DMS153 (cell line): ENCODE results near the gene NMUR2.
A peak's percentile ranks its signal among the peaks of the same experiment; 100 is the strongest.

Experiments
- DNase-seq: peaks from one replicate; lab custom pipeline; 2025; lab: John Stamatoyannopoulos, UW

The NMUR2 gene, protein sequence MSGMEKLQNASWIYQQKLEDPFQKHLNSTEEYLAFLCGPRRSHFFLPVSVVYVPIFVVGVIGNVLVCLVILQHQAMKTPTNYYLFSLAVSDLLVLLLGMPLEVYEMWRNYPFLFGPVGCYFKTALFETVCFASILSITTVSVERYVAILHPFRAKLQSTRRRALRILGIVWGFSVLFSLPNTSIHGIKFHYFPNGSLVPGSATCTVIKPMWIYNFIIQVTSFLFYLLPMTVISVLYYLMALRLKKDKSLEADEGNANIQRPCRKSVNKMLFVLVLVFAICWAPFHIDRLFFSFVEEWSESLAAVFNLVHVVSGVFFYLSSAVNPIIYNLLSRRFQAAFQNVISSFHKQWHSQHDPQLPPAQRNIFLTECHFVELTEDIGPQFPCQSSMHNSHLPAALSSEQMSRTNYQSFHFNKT

DNA sequence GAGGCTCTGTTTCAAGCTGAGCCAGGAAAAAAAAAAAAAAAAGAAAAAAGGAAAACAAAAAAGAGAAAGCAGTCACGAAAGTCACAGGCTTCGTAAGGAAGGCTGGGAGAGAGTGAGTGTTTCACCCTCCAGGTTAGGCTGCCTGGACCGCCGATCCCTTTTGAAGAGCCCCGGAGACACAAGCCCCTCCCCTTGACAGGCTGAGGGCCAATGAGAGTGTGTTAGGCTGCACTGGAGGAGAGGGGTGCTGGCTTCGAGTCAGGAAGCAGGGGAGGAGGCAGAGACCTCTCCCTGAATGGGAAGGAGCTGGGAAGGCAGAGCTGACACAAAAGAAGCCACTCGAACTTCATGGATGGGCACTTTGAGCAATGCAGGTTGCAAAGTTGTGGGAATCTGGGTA is at the start of gene NMUR2:
TSS of gene NMUR2 (minus strand) at position 135 of the 400 bp plus-strand sequence. CDS start 166 bp downstream, outside the sequence.
- DNase-seq: peak; percentile 28

DNA sequence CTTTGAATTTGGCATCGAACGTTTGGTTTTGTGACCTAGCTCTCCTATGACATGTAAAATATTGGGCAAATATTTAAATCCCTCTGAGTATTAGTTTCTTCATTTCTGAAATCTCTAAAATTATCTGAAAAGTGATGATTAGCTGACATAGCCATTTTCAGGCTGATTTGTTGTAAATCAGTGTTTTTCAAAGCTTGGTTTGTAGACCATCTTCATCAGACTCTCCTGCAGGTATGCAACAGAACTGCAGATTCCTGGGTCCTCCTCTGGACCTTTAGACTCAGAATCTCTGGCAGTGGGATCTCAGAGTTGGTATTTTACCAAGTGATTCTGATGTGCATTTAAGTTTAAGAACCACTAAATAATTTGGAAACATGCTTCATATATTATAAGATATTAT is 38.9 kb upstream of the NMUR2 start:
- no peak for DNase-seq

DNA sequence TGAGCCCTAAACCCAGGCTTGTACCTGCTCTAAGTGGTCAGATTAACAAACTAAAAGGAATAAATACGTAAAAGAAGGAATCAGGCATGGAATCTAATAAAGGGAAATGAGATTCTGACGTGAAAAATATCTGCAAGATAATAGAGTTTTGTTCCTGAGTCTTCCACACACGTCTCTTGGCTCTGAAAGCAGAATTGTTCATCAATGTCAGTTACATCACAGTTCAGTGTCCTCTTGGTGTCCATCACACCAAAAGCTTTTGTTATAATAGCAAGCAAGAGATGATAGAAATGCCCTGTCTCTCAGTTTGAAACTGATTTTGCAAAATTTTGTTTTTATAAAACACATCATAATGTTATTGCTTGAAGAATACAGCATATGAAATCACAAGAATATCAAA is 34.7 kb upstream of the NMUR2 start:
- no peak for DNase-seq

DNA sequence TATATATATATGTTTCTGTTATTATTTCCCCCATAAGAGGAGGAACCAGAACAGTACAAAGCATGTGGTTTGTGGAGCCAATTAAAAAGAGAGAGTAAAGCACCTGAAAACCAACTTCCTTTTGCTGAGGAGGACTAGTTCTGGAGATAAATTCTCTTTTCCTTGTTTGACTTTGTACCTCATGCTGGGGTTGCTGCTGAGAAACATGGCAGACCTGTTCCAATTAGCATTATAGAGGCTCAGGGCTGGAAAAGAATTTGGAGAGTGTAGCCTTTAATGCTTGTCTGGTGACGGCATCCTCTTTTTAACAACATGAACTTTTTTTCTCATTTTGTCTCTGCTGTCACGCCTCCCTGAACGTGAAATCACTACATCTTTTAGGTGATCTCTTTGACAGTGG is 32.8 kb upstream of the NMUR2 start:
- no peak for DNase-seq

DNA sequence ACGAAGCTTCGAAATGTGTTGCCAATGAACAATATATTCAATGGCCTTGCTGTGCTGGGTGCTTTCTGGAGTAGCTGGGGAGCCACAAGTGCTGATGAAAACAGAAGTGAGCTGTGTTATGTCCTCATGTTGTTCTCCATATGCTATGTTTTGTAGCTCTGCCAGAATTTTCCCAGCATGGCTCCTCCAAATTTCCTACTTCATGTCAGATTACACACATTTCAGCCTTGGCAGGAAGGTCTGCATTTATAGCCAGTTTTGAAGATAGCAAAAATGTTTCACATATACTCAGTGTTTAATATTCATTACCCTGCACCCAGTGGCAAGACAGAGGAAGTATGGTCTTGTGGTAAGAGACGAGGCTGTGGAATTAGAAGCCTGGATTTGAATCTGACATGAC is 22.6 kb upstream of the NMUR2 start:
- no peak for DNase-seq

DNA sequence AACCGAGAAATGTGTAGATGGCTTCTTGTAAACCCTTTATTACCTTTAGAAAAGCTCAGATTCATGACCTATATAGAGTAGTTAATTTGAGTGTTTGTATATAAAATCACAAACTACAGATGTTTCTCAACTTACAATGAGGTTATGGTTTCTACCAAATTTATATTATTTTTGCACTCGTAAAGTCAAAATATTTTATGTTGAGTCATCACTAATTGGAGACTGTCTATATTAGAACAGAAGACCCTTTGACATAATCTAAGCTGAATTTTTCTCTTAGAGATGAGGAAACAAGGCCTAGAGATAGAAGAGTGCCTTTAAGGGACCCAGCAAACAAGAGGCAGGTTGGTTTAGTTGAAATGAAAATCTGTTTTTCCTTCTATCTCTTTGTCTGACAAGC is 20.0 kb upstream of the NMUR2 start:
- no peak for DNase-seq

DNA sequence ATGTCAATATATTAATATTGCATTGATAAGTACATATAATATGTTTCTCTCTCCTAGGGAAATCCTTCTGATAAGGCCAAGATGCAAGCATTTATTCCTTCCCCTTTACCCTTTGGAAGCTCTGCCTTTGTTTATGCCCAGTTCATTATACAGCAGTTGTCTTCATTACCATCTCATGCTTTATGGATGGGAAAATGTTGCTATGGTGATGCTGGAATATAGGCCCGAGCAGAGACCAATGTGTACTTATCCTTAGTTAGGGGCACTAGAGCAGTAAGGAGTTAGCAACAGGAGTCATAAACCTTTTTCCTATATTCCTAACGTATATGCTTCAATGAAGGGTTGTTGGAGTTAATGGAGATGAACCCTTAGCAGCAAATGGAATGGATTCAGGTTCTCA is 19.4 kb upstream of the NMUR2 start:
- no peak for DNase-seq

DNA sequence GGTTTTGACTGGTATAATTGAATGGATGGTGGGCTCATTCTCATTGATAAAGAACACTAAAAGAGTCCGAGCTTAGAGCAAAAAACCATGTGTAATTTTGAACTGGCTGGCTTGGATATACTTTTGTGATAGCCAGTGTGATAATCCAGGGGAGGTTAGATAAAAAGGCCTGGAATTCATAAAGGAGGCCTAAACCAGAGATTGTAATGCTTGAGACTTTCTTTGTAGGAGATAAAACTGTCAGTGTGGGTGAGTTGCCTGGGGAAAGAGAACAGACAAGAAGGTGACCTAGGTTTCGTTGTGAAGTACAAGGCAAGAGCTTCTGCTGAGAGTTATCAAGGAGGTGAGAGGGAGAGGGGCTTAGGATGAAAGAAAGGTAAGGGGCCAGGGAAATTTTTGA is 17.0 kb upstream of the NMUR2 start:
- no peak for DNase-seq

DNA sequence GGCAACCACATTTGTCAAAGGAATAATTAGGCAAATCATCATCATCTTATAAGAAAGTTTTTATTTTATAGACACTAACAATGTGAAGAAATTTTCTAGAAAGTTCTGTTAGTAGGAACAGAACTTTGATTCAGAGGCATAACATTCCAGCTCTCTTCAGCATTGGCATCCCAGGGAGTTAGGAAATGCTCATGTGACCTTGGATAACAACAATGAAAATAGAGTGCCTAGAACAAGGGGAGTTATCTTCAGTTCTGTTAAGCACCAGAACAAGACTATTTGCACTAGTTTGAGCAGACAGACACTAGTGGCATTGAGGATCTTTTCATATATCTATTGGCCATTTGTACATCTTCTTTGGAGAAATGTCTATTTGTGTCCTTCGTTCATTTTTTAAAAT is 7.0 kb upstream of the NMUR2 start:
- DNase-seq: no peak

DNA sequence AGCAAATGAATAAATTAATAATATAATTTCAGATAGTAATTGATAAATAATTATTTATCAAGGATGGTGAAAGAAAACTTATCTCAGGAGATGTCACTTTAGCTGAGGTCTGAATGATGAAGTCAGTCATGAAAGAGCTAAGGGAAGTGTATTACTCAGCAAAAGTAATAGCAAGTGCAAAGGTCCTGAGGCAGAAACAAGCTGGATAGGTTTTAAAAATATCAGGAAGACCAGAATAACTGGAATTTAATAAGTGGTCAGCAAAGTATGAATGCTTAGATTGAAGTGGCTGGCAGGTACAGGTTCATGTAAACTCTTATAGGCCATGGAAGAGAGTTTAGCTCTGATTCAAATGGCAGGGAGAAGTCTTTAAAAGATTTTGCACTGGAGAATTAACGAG is 1.0 kb upstream of the NMUR2 start:
- no peak for DNase-seq

DNA sequence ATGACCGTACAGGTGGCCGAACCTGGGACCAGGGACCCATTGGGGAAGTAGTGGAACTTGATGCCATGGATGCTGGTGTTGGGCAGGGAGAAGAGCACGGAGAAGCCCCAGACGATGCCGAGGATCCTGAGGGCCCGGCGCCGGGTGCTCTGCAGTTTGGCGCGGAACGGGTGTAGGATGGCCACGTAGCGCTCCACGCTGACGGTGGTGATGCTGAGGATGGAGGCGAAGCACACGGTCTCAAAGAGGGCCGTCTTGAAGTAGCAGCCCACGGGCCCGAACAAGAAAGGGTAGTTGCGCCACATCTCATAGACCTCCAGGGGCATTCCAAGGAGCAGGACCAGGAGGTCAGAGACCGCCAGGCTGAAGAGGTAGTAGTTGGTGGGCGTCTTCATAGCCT is 585 bp downstream of the NMUR2 start:
- no peak for DNase-seq

DNA sequence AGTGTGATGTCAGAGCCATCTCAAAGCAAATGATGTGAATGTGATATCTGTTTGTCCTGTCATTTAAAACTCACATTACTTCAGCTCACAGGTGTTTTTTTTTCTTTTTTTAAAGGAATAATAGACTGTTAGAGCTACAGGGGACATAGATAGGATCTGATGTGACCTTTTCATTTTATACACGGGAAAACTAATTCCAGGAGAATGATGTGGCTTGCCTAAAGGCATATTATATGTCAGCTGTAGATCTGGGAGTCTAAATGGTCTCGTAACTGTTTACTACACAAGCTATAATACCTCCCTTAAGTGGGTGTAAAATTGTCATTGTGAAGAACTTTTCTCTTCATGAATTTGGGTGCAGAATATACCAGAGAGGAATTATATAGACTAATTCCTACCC is 2.0 kb downstream of the NMUR2 start:
- DNase-seq: no peak

DNA sequence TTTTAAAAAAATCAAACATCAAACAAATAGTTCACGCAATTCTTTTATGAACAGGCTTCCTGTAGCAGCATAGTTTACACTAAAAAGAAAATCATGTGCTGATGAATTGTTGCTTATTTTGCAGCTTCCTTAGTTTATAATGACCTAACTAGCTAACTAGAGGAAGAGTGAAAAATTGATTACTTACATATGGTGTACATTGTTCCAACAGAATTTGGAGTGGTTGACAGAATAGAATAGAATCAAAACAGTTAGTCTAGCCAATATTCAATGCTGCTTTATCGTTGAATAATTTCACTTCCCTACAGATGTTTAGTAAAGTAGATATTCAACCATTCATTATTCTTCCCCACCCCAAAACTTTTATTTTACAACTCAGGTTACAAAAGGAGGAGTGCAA is 4.2 kb downstream of the NMUR2 start:
- DNase-seq: no peak

DNA sequence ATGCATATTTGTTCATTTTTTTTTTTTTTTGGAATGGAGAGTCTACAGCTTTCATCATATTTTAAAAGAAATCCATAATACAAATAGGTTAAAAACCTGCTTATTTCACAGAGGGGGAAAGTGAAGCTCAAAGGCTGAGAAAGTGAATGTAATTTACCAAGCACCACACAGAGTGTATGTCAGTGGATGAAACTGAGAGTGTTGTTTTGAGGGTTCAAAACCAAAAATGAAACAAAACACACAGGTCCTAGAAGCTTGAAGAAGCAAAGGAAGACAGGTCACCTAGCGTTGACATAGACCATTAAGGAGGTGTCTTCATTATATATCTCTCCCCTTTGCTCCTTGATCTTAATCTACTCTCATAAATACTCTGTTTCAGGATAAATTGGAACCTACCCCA is 7.5 kb downstream of the NMUR2 start:
- no peak for DNase-seq

DNA sequence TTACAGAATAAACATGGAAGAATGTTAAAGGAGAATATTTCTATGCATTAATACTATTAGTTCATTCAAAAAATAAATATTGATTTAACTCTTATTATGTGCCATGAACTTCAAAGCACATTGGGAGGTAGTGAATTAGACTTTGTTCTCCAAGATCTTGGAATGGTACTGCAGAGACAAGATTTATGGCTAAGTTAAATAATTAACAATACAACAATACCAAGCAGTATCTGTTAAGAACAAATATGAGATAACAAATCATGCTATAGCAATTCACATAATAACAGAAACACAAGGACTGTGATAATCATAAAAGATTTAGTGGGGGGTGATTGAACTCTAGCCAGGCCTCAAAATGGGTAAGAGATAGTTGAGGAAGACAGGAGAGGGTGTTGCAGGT is 11.6 kb downstream of the NMUR2 start:
- no peak for DNase-seq

DNA sequence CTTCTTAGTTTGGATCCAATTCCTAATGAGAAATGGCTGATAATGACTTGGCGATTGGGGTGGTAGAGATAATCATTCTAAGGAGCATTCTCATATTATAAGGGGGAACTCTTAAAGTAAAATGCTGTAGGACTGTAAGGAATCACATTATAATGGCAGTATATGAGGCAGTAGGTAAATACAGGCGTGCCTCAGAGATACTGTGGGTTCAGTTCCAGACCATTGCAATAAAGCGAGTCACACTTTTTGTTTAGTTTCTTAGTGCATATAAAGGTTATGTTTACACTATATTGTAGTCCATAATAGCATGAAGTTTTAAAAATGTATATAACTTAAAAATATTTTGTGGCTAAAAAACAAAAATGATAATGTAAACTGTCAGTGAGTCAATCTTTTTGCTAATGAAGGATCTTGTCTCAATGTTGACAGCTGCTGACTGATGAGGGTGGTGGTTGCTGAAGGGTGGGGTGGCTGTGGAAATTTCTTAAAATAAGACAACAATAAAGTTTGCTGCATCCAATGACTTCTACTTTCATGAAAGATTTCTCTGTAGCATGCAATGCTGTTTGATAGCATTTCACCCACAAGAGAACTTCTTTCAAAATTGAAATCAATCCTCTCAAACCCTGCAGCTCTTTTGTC is 15.8 kb downstream of the NMUR2 start:
- no peak for DNase-seq

DNA sequence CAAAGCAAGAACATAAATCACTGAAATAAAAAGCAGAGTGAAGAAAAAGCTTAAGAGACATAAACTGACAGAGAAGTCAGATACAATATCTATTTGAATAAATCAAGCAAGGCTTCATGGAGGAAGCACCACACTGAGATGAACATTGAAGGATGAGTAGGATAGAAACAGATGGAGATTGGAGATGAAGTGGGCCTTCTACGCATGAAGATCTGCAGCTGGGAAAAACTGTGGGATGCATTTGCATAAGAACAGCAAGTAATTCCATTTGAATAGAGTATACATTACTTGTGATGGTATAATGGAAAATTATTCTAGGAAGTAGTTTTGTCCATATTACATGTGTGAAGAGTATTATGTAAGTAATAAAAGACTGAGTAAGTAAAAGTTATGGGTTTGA is 16.5 kb downstream of the NMUR2 start:
- no peak for DNase-seq

DNA sequence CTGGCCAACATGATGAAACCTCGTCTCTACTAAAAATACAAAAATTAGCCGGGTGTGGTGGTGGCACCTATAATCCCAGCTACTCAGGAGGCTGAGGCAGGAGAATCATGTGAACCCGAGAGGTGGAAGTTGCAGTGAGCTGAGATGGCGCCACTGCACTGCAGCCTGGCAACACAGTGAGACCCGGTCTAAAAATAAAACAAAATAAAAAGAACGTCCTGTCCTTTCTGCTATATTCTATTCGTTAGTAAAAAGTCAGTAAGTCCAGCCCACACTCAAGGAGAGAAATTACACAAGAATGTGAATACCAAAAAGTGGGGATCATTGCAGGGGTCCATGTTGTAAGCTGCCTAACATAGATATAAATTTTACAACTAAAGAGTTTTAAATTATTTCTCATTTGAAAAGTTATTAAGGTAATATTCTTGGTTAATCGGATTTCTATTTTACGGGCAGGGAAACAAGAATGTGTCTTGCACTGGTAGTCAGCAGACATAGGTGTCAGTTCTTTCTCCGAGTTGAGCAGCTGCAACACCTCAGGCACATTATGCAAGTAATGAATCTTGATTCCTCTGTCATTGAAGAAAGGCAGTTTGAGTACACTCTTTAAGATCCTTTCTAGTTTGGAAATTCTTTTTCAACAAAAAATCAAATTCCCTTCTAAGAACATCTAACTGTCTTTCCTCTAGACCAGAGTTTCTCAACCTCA is 24.5 kb downstream of the NMUR2 start:
- DNase-seq: no peak

DNA sequence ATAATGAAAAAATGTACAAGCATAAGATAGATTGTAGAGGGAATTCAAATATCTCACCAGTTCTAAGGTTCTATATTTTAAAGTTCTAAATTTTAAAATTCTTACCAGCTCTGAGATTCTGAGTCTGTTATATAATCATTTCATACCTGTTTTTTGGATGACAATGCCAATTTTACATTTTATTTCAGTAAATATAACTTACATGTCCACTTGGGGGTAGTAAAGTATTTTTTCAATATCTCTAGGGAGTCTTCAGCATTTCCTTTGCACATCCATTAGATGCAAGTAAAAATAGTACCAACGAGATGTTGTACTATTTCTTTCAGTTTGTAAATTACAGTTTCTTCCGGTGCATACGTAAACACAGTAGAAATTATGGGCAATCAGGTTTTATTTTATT is 25.7 kb downstream of the NMUR2 start:
- DNase-seq: no peak

DNA sequence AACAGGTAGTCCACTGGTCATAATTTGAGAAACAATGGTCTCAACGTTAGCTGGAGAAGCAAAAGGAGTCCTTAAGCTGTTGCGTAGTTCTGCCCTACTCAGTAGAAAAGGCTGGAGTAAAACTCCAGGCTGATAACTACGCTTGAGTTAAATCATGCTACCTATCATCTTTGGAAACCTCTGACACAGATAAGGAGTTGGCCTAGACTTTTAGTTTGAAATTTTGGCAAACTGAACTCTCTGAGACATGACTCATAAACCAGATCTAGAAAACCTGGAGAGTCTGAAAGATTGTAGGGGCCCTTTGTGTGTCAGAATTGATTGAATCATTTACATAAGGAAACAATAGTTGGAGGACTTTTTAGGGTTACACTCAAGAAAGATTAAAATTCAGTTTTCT is 26.3 kb downstream of the NMUR2 start:
- DNase-seq: no peak

DNA sequence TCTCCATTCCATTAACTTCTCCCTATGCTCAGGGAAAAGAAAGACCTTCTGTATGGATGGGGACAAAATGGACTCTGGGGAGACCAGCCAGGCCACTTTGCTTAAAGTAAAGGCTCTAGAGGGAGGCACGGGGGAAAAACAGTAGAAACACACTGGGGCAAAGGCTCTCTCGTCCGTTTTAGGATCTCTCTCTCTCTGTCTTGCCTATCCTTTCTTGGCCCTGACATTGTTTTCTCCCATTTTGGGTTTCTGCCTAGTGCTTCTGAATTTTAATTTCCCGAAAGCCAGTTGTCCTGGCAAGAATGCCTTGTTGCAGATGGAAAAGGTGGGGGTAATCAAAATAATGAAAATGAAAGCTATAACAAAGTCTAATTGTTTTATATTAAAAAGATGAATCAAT is 28.2 kb downstream of the NMUR2 start:
- DNase-seq: no peak

DNA sequence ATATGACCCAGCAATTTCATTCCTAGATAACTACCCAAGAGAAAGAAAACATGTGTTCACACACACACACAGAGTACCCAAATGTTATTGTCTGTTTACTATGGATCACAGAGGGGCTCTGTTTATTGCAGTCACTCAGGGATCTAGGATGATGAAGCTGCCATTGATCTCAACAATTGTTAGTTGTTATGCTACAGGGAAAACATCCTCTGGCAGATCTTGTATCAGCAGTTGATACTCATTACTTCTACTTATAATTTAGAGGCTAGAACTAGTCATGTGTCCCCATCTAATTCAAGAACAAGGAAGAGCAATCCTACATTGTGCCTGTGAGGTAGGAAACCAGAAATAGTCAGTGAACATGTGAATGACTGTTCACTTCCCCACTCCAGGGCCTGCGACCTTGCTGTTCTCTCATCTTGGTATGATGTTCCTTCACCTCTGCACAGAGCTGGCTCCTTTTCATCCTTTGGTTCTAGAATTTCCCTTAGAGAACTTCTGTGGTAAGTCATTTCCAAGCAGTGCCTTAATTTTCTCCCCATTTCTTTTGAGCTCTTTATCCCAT is 30.3 kb downstream of the NMUR2 start:
- DNase-seq: no peak

DNA sequence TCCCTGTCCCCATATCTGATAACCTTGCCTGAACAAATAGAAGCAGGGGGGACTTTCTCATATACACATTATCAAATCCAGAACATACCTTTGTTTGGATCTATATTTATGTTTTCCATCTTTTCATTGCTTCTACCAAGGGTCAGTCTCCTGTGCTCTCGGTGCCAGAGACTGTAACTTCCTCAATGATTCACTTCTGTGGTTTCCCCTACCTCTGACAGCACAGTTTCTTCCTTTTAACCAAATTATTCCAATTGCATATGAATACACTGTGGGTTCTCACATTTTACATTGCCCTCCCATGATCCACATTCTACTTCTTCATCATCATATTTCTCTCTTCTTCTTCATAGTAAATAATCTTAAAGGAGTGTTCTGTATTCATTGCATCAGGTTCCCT is 32.2 kb downstream of the NMUR2 start:
- DNase-seq: no peak
